Upper lobe of left lung (tissue), 6 donors: ENCODE data around the gene HNRNPLL. TPM values are rescaled to one million over a fixed set of nuclear protein-coding genes. Genes with fewer than 3 reads are reported as not detected.
A peak's percentile ranks its signal among the peaks of the same experiment; 100 is the strongest.

ENCODE experiments used
- ATAC-seq, 2 donors: fragments of 200-7000 bp; cut with Tn5 transposase; one replicate each; pipeline ENCODE4 v1.9.1; 2022; ENCODE audit warnings: mild to moderate bottlenecking in 2 of 2, moderate library complexity in 2 of 2; ENCODE audit not compliant: low FRiP score in 2 of 2
- DNase-seq, 2 donors: peaks; one replicate each; pipeline ENCODE4 v3.0.0-alpha.2; 2019 to 2020
- H3K27ac ChIP-seq, 4 donors: fragments of 200-600 bp; sonication (generic); one replicate each; pipeline ENCODE4 v1.5.1; 2016 to 2019
- H3K27me3 ChIP-seq, 4 donors: fragments of 200-600 bp; sonication (generic); one replicate each; pipeline ENCODE4 v1.5.1; 2017 to 2019
- H3K36me3 ChIP-seq, 4 donors: fragments of 200-600 bp; sonication (generic); one replicate each; pipeline ENCODE4 v1.5.1; 2016 to 2019
- H3K4me1 ChIP-seq, 4 donors: fragments of 200-600 bp; sonication (generic); one replicate each; pipeline ENCODE4 v1.5.1; 2018 to 2019
- H3K4me3 ChIP-seq, 4 donors: fragments of 200-600 bp; sonication (generic); one replicate each; pipeline ENCODE4 v1.5.1; 2017 to 2019; ENCODE audit warnings: mild to moderate bottlenecking in 2 of 4, moderate library complexity in 1 of 4
- H3K9me3 ChIP-seq, 4 donors: fragments of 200-600 bp; sonication (generic); one replicate each; pipeline ENCODE4 v1.5.1; 2018 to 2019
- EP300 ChIP-seq, 4 donors: sonication (generic); formaldehyde crosslinking; IDR thresholded peaks; one replicate each; pipeline ENCODE4 v1.5.1; 2017; ENCODE audit warnings: antibody characterized with exemption in 4 of 4, control low read depth in 2 of 4
- POLR2A ChIP-seq, 4 donors: fragments of 450-650 bp; IDR thresholded peaks; one replicate each; pipeline ENCODE4 v1.5.1; 2016 to 2017; ENCODE audit warnings: antibody characterized with exemption in 4 of 4, mild to moderate bottlenecking in 2 of 4
- POLR2AphosphoS5 ChIP-seq, 2 donors: sonication (generic); formaldehyde crosslinking; IDR thresholded peaks; one replicate each; pipeline ENCODE4 v1.5.1; 2017; ENCODE audit warnings: antibody characterized with exemption in 2 of 2
- WGBS, 2 donors: methylation state at CpG; one replicate each; pipeline ENCODE4 v1.1.5; 2017 to 2018; 5-methylcytosine and 5-hydroxymethylcytosine counted together
- total RNA-seq, 6 donors: library from RNA; depleted of rRNA in 4 of 6; stranded (reverse); fragments of >200 nt in 4 of 6; gene quantifications; one replicate each; pipeline versions ENCODE4 v1.1.0 to v1.2.1, GENCODE V29; 2016 to 2021
- TF ChIP-seq, protein P1 (sequence below), 6 experiments: fragments of 450-650 bp in 4 of 6; fragments of 200-600 bp in 2 of 6; sonication (generic) in 2 of 6; IDR thresholded peaks; one replicate each; pipeline ENCODE4 v1.5.1; 2016 to 2019; ENCODE audit warnings: antibody characterized with exemption in 6 of 6
- donor health status: DM: no; HTN: no; CAD: no; lungs with moderate emphysema.
- donor health status: DM: no; HTN: yes; CAD: no; lungs with severe emphysema.

Gene HNRNPLL
- total RNA-seq, 6 donors from 2014 or later: 41.0 to 71.3 (median 46.2) TPM

DNA sequence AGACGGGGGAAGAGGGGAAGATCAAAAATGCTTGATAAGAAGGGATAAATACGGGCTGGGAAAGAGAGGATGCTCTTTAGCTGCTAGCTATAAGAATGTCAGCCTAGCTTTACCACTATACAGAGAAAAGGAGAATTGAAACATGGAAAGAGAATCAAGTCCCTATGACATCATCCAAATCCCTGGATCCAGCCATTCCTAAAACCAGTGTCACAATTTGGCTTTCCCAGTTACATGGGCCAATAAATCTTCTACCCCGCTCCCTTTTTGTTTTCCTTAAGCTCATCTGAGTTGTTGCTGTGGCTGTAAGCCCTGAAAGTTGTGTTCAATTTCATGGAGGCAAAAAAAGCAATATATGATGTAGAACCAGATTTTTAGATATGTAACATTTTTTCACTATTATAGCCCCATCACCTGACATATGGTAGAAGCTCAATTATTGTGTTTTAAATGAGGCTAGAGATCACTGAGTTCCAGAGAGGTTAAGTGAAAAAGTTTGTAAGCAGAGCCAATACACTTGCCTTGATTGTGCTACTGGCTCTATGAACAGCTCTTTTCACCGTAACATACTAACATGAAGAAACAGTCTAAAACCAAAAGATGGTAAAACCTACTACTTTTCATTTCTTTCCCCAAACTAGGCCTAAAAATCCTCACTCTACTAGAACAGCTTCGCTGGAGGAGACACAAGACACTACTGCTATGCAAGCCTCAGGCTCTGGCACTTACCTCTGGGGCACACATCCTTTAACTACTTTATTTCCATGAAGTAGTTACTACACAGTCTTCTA, 4.3 kb downstream of the HNRNPLL start:
- no peaks in the 10 kb centered on the region for H3K9me3 ChIP-seq
- no peak for DNase-seq
- peaks cover 36 to 66% (median 41%) of the 10 kb centered on the region in 4 donors for H3K4me1 ChIP-seq
- no peaks in the 10 kb centered on the region for H3K36me3 ChIP-seq
- no peak for ATAC-seq
- H3K4me3 ChIP-seq: no peak overlapping the region
- 66 to 73% methylated on average over 5 of the region's 5 CpGs for WGBS, 2 donors
- TF ChIP-seq, protein P1, sequence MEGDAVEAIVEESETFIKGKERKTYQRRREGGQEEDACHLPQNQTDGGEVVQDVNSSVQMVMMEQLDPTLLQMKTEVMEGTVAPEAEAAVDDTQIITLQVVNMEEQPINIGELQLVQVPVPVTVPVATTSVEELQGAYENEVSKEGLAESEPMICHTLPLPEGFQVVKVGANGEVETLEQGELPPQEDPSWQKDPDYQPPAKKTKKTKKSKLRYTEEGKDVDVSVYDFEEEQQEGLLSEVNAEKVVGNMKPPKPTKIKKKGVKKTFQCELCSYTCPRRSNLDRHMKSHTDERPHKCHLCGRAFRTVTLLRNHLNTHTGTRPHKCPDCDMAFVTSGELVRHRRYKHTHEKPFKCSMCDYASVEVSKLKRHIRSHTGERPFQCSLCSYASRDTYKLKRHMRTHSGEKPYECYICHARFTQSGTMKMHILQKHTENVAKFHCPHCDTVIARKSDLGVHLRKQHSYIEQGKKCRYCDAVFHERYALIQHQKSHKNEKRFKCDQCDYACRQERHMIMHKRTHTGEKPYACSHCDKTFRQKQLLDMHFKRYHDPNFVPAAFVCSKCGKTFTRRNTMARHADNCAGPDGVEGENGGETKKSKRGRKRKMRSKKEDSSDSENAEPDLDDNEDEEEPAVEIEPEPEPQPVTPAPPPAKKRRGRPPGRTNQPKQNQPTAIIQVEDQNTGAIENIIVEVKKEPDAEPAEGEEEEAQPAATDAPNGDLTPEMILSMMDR (IDR thresholded peaks at IDR 0.05): no peak
- TF ChIP-seq POLR2AphosphoS5 (IDR thresholded peaks at IDR 0.05) (no peak), POLR2A (IDR thresholded peaks at IDR 0.05) (no peak), EP300 (IDR thresholded peaks at IDR 0.05) (no peak)
- H3K27me3 ChIP-seq: no peaks in the 10 kb centered on the region
- peak overlapping the region in 3 of 4 donors; percentile 4 to 29 (median 18) for H3K27ac ChIP-seq

GRCh38 chr2:38597115-38597514, 5.6 kb downstream of the HNRNPLL start:
- ATAC-seq (no peak), DNase-seq (no peak)
- Histone ChIP-seq H3K4me1 (peaks cover 37 to 70% (median 42%) of the 10 kb centered on the region in 4 donors), H3K9me3 (no peaks in the 10 kb centered on the region), H3K36me3 (no peaks in the 10 kb centered on the region), H3K27me3 (no peaks in the 10 kb centered on the region), H3K4me3 (no peak overlapping the region), H3K27ac (no peak overlapping the region)
- WGBS, 2 donors: 74 to 75% methylated on average over 5 of the region's 5 CpGs
- TF ChIP-seq POLR2A (IDR thresholded peaks at IDR 0.05) (no peak), EP300 (IDR thresholded peaks at IDR 0.05) (no peak), POLR2AphosphoS5 (IDR thresholded peaks at IDR 0.05) (no peak)
- TF ChIP-seq, protein P1 (IDR thresholded peaks at IDR 0.05): no peak

GRCh38 chr2:38596229-38596628, 6.5 kb downstream of the HNRNPLL start:
- Histone ChIP-seq H3K4me3 (no peak overlapping the region), H3K27ac (peak overlapping the region in 1 of 4 donors; percentile 19), H3K9me3 (no peaks in the 10 kb centered on the region), H3K36me3 (no peaks in the 10 kb centered on the region), H3K4me1 (peaks cover 43 to 68% (median 45%) of the 10 kb centered on the region in 4 donors), H3K27me3 (no peaks in the 10 kb centered on the region)
- TF ChIP-seq POLR2A (IDR thresholded peaks at IDR 0.05) (no peak), EP300 (IDR thresholded peaks at IDR 0.05) (no peak)
- TF ChIP-seq, protein P1 (IDR thresholded peaks at IDR 0.05): no peak
- WGBS, 2 donors: 89 to 91% methylated on average over 6 of the region's 6 CpGs
- DNase-seq: no peak
- no peak for ATAC-seq

DNA sequence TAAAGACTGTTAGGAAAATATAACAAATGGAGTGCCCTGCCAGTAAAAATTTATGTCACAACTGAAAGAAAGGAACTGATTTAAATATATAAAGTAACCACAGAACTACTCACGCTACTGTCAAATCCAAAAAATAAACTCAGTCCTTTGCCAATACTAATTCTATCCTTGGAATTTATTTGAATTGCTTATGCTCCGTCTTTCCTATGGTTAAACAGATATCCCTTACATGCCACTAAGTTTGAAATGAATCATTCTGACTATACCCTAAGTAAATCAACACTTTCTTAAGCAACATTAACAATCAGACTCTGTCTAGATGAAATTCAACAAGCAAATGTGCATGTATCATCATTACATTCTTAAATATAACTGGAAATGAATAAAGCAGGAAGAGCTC, 9.8 kb downstream of the HNRNPLL start:
- DNase-seq: no peak
- Histone ChIP-seq H3K4me3 (no peak overlapping the region), H3K27me3 (no peaks in the 10 kb centered on the region), H3K36me3 (peaks cover 0 to 7% (median 0%) of the 10 kb centered on the region in 4 donors), H3K9me3 (no peaks in the 10 kb centered on the region), H3K27ac (no peak overlapping the region), H3K4me1 (peaks cover 20 to 42% (median 25%) of the 10 kb centered on the region in 4 donors)
- ATAC-seq: no peak
- WGBS, 2 donors: 59 to 65% methylated on average over 2 of the region's 2 CpGs
- no peak for TF ChIP-seq POLR2A (IDR thresholded peaks at IDR 0.05)
- no peak for TF ChIP-seq EP300 (IDR thresholded peaks at IDR 0.05)

DNA sequence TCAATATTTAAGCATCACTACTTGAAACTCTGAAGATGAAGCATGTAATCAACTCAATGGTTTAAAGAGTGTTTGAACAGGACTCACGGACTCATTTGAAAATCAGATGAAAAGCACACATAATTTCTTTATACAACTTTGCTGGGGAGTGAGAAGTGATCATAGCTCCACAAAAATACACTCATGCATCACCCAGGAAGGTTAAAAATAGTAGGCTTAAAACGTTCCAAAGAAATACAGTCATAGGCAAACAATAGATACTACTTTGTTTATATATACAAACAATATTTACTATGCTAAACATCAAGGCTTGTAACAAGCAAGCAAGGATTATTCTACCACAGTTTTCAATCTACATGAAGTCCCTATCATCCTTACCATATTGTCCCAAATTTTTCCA, 11.6 kb downstream of the HNRNPLL start:
- Histone ChIP-seq H3K27me3 (no peaks in the 10 kb centered on the region), H3K4me3 (no peak overlapping the region), H3K4me1 (peaks cover 25 to 43% (median 26%) of the 10 kb centered on the region in 4 donors), H3K36me3 (peaks cover 0 to 7% (median 0%) of the 10 kb centered on the region in 4 donors), H3K27ac (no peak overlapping the region), H3K9me3 (no peaks in the 10 kb centered on the region)
- WGBS, 2 donors: 32 to 36% methylated on average over 2 of the region's 2 CpGs
- ATAC-seq (no peak), DNase-seq (no peak)
- TF ChIP-seq POLR2A (IDR thresholded peaks at IDR 0.05) (no peak), EP300 (IDR thresholded peaks at IDR 0.05) (no peak), POLR2AphosphoS5 (IDR thresholded peaks at IDR 0.05) (no peak)
- TF ChIP-seq, protein P1 (IDR thresholded peaks at IDR 0.05): no peak
